ENCODE data around the gene TSPAN31.

Gene TSPAN31

GRCh38 chr12:57736741-57737466 lies 7.9 kb upstream of the TSPAN31 start:
- DNase-seq: peak; percentile 32

GRCh38 chr12:57737467-57738460 lies 7.1 kb upstream of the TSPAN31 start:
- DNase-seq: peak; percentile 18

- peak; percentile 49 for DNase-seq
Measured at GRCh38 chr12:57738661-57739237, 6.1 kb upstream of the TSPAN31 start, which contains the start of gene AGAP2. Gene AGAP2, minus strand, starts transcription at chr12:57738742. Its CDS starts 496 bp downstream, at chr12:57738246.

GRCh38 chr12:57739387-57739786 lies 5.5 kb upstream of the TSPAN31 start:
- DNase-seq: no peak

DNA sequence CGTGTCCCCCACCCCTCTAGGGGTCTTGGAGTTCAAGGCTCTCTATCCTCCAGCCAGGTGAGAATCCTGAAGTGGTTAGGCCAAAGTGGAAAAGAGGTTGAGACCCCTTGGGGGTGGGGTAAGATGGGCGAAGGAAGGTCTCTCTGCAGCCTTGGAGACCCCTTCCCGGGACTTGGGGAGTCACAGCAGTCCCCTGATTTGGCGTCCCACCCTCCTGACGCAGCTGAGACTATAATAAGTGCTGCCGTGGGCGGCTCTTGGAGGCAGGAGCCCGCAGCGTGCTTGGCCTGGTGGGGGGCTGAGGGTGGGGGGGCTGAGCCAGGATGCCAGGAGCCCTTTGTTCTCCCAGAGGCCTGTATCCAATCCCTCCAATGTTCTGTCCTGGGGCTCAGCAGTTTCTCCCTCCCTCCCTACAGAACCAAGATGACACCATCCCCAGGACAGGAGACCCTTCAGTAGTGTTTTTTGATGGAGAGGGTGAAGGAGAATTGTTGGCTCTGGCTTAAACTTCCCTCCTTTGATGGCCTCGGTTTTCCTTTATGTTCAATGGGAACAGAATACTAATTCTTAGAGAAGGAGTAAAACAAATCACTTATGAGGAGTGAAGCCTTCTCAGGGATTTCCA lies 4.8 kb upstream of the TSPAN31 start:
- no peak for DNase-seq

- DNase-seq: no peak
Measured at GRCh38 chr12:57740656-57741412, 4.0 kb upstream of the TSPAN31 start.

DNA sequence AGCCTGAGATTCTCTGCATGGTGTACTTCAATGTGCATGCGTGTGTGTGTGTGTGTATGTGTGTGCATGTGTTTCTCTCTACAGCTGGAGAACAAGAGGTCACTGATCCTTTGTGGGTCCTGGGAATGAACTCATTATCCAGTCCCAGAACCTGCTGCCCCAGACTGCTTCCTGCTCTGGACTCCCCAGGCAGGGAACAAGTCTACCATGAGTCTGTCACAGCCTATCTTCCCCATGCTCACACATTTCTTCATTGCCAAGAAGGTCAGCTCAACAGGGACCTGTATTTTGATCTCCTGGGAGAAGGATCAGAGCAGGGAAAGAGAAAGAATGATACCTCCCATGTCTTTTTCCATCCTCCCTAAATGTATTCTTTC lies 3.4 kb upstream of the TSPAN31 start:
- no peak for DNase-seq

GRCh38 chr12:57741844-57742738 lies 2.7 kb upstream of the TSPAN31 start:
- DNase-seq: no peak

DNA sequence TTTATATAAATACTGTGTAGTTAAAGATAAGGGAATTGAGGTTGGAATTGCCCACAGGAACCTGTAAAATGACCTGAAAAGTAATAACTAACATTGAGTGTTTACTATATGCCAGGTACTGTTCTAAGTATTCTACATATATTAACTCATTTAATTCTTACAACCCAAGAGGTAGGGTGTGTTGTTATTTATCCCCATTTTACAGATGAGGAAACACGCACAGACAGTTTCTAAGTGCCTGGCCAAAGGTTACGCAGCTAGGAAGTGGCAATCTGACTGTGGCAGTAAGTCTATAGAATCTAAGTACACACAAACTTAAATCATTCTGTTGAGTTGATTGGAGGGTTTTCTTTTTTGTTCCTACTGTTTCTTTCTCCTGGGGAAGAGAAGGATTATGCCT lies 1.1 kb upstream of the TSPAN31 start:
- DNase-seq: no peak

DNA sequence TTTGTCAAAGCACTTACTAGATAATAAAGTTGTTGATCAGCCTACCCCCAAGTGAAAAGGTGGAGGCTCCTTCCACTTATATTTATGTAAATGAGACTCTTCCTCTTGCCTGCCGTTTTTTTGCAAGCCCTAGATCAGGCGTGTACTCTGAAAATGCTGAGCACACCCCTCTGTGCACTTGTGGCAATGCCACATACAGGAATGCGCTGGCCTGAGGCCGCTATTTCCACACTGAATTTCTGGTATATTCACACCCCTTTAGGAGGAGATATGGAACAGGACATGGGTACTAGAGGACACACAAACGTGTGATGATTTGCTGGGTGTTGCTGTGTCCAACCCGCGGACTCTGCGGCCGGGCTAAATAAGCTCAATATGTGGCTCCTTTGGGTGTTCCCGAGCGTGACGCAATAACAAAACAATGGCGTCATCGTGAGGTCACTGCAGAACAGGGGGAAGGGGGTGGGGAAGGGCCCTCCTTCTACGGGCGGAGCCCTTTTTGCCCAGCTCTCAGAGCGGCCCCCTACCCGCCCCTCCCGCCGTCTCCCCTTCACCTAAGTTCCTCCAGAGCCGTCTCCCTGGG lies 554 bp upstream of the TSPAN31 start:
- no peak for DNase-seq

- DNase-seq: no peak
Measured at GRCh38 chr12:57745485-57745881, 644 bp downstream of the TSPAN31 start.

GRCh38 chr12:57746025-57746424 lies 1.2 kb downstream of the TSPAN31 start:
- DNase-seq: no peak

DNA sequence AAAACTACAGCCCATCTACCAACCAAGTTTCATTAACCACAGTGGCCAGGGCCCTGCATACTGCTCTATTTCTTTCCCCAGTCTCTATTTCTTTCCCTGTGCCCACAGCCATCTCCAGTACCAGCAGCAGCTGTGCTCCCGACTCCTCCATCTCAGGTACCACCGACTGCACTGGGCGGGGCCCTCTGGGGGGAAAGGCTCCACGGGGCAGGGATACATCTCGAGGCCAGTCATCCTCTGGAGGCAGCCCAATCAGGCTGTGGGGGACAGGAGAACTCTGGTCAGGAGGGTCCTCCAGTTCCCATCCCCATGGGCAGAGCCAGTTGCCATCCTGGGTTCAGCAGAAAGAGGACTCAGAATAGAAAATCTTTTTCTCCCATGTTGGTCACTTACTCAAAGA lies 4.2 kb downstream of the TSPAN31 start:
- DNase-seq: no peak

- no peak for DNase-seq
Measured at GRCh38 chr12:57750561-57751431, 6.0 kb downstream of the TSPAN31 start.

DNA sequence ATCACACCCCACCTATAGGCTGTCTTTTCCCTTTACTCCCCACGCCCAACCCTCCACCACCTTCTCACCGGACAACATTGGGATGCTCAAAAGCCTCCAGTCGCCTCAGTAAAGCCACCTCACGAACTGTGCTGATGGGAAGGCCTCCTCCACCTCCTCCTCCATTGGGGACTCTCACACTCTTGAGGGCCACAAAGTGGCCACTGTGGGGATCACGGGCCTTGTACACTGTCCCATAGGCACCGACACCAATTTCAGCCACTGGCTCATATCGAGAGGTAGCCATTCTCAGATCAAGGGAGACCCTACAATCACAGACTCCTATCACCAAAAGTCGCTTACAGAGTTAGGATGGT lies 6.6 kb downstream of the TSPAN31 start:
- DNase-seq: no peak

- DNase-seq: peak; percentile 99
Measured at GRCh38 chr12:57751788-57752667, 7.2 kb downstream of the TSPAN31 start, which contains the start of gene CDK4. Gene CDK4, minus strand, starts transcription at chr12:57752310. Its CDS starts 593 bp downstream, at chr12:57751717.

- DNase-seq: no peak
Measured at GRCh38 chr12:57752668-57753000, 7.8 kb downstream of the TSPAN31 start.

DNA sequence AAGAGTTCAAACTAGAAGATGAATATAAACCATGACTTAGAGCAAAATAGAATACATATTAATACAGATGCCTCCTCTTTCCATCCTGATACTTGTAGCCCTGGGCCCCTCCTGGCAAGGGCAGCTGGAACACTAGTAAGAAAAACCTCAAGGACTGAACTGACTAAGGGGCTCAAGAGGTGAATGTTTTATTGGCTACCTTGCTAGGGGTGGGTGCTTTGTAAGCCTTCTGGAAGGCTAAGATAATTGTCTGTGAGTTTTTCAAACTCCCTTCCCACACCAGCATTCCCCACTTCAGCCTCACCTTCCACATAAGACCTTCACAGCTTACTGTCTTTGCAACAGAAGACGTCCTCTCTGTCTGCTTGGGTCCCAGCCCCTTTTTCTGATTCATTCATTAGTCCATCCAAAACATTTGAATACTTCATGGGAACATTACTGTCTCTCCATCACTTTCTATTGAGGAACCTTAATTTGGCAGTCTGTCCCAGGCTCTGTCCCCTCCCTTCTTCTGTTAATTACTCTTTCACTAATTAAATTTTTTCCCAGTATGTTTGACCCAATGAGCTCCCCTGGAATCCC lies 9.0 kb downstream of the TSPAN31 start:
- no peak for DNase-seq

All from NCI-H2171 treated with DMSO at 0.1 percent for 48 hours (cell line).